GM19043 (cell line): ENCODE data around the gene SLC22A17.
"Not testable (repeated sequence)": the region's sequence is repeated elsewhere in the genome, so short reads cannot be mapped to it uniquely, and the experiment has no call there.

Experiments used
- ATAC-seq: cut with Tn5 transposase; IDR thresholded peaks from one replicate; pipeline ENCODE4 v1.9.1; 2021; ENCODE audit warnings: low read depth; ENCODE audit not compliant: unreplicated experiment

The SLC22A17 gene

GRCh38 chr14:23352506-23353432 is at the start of gene SLC22A17:
Gene SLC22A17, minus strand, starts transcription at chr14:23352887.
- ATAC-seq: no peak

DNA sequence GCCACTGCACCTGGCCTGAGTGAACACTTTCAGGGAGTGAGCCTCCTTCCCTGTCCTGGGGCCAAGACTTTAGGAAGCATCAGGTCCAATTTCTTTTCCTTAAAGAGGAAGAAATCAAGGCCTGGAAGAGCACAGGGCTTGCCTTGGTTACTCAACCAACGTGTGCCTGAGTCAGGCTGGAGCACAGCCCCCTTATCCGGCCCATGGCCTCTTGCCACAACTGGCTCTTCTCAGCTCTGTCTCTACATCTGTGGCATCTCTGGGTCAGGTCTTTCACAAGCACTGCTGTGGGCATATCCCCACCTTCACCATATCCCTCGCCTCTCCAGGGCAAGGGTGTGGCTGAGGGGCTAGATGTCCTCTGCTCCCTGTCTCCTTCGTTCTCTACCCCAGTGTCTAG is 48.6 kb upstream of the SLC22A17 start:
- ATAC-seq: no peak

DNA sequence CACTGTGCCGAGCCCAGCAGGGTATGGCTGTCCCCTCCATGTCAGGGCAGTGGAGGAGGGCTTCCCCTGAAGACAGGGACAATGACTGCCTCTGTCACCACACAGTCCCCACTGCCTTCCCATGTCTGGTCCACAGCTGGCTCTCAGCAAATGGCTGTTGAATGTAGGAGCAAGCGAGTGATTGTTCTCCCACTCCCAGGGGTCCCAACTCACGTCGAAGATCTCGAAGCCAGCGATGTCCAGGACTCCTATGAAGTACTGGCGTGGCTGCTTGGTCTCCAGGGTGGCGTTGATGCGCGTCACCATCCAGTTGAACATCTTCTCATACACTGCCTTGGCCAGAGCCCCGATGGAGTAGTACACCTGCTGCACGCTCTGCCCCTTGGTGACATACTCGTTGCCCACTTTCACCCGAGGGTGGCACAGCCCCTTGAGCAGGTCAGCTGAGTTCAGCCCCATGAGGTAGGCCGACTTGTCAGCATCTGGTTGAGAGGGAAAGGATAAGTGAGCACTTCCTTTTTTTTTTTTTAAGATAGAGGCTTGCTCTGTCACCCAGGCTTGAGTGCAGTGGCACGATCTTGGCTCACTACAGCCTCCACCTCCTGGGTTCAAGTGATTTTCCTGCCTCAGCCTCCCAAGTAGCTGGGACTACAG is 47.9 kb upstream of the SLC22A17 start:
- ATAC-seq: not testable (repeated sequence)

GRCh38 chr14:23399591-23399990 is 46.9 kb upstream of the SLC22A17 start:
- ATAC-seq: no peak

- ATAC-seq: no peak
These were observed 46.4 kb upstream of the SLC22A17 start for GRCh38 chr14:23399136-23399535.

DNA sequence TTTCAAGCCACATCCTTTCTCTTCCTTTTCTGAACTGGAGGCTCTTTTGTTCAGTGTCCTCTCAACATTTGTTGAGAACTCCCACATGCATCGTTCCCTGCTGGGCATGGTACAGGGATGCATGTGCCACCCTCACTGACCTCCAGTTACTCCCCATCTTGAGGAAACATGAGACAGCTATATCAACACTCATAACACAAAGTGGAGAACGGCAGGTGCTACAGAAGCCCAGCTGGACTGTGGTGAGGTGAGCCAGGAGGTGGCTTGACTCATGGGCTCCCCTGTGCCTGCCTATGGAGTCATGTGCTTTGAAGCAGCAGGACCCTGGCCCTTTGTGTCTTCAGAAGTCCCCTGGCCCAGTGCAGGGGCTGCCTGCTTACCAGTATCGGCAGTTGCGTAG is 45.7 kb upstream of the SLC22A17 start:
- no peak for ATAC-seq

- ATAC-seq: no peak
These were observed 44.2 kb upstream of the SLC22A17 start for GRCh38 chr14:23396781-23397407.

- no peak for ATAC-seq
These were observed 43.4 kb upstream of the SLC22A17 start for GRCh38 chr14:23396126-23396525.

GRCh38 chr14:23392613-23393012 is 39.9 kb upstream of the SLC22A17 start:
- no peak for ATAC-seq

- ATAC-seq: not testable (repeated sequence)
These were observed 37.2 kb upstream of the SLC22A17 start for GRCh38 chr14:23389871-23390270.

DNA sequence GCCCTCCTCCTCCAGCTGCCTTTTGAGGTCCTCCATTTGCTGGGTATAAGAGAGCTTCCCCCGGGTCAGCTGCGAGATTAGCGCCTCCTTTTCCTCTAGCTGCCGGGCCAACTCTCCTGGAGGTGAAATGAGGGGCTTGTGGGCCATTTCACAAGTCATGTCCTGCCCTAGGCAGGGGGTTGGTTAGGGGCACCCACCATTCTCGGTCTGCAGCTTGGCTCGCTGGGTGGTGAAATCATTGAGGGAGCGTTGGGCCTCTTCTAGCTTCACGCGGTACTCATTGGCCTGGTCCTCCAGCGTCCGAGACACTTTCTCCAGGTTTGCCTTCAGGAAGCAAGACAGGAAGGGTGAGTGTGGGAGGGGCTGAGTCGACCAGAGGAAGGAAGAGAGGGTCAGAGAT is 36.7 kb upstream of the SLC22A17 start:
- no peak for ATAC-seq

DNA sequence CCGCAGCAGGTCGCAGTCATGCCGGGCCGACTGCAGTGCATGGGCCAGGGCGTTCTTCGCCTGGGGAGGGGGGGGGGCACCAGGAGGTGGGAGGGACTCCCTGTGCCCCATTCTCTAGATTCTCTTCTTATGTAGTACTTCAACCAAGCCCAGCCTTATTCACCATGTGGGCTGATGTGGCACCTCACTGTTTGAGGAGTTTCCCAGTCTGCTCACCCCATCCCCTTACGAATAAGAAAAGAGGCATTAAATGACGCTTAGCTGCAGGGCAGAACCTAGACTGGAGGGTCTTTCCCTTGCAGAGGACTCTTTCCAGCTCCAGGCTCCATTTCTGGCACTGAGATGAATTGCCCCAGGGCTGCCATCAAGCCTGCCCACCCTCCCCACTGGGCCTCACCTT is 36.3 kb upstream of the SLC22A17 start:
- ATAC-seq: no peak

DNA sequence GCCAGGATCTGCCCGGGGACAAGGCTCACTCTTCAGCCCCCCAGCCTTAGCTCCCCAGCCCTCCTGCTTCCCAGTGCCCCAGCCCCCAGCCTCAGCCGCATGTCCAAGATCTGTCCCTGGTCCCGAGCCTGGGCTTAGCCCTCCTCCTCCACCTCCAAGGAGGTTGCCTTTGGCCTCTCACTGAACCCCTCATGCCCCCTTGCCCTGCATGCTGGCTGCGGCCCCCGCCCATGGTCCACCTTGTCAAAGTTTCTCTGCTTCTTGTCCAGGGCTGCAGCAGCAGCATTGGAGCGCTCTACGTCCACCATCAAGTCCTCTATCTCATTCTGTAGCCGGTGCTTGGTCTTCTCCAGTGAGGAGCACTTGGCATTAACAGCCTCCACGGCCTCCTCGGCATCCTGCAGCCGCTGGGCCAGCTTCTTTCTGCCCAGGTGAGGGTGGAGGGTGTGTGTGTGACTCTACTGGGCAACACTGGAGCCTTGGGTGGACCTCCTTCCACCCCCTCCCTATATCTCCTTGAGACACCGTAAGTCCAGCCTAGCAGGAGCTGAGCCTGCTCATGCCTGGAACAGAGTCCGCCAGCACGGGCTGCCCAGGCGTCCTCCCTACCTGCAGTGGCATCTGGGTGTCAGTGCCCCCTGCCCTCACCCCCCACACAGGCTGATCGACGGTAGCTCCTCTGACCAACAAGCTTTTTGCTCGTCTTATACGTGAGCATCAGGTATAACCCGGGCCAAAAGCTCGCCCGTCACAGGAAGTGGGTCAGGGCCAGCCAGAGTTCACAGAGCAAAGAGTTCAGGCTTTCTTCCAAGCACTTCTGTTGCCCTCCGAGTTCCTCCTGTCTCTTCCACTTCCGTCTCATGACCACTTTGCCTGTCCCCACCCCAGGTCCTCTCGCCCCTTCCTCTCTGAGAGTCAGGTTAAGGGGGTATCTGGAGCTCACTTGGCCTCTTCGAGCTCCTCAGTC is 35.5 kb upstream of the SLC22A17 start:
- no peak for ATAC-seq

GRCh38 chr14:23386999-23387398 is 34.3 kb upstream of the SLC22A17 start:
- ATAC-seq: no peak

- not testable (repeated sequence) for ATAC-seq
These were observed 33.6 kb upstream of the SLC22A17 start for GRCh38 chr14:23386266-23386657.

DNA sequence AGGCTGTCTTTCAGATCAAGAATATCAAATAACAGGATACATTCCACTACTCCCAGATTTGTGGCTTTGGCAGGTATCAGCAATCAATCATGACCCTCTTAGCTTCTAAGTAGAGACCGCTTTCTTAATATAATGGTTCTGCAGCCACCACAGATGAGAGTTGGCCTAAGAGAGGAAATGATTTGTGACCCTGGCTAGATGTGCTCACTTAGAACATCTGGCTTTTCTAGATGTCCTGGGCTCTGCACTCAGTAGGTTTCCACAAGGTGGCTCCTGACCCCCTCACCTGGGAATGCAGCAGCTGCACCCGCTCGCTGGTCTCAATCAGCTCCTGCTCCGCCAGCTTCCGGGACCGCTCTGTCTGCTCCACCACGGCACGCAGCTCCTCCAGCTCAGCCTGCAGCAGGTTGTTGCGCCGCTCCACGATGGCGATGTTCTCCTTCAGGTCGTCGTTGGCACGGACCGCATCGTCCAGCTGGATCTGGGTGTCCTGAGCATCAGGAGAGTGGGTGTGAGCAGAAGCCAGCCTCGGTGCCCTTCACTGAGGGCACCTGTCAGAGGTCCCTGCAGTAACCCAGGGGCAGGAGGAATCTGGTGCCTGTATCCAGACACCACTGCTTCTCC is 33.1 kb upstream of the SLC22A17 start:
- ATAC-seq: no peak

DNA sequence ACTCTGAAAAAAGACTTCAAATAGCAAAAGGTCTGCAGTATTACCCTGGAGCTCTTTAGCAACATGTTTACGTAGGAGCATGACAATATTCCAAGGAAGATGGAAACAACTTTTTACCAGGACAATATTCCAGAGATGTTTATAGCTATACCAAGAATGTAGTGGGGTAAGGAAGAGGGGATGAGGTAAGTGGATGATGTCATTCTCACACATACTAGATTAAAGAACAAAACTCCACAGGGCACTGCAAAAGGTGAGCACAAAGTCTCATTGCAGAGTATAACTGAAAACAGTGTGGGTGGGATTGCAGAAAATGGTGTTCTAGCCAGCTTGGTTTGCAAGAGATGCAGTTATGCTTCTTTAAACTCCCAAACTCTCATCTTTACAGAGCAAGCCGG is 32.6 kb upstream of the SLC22A17 start:
- ATAC-seq: no peak

DNA sequence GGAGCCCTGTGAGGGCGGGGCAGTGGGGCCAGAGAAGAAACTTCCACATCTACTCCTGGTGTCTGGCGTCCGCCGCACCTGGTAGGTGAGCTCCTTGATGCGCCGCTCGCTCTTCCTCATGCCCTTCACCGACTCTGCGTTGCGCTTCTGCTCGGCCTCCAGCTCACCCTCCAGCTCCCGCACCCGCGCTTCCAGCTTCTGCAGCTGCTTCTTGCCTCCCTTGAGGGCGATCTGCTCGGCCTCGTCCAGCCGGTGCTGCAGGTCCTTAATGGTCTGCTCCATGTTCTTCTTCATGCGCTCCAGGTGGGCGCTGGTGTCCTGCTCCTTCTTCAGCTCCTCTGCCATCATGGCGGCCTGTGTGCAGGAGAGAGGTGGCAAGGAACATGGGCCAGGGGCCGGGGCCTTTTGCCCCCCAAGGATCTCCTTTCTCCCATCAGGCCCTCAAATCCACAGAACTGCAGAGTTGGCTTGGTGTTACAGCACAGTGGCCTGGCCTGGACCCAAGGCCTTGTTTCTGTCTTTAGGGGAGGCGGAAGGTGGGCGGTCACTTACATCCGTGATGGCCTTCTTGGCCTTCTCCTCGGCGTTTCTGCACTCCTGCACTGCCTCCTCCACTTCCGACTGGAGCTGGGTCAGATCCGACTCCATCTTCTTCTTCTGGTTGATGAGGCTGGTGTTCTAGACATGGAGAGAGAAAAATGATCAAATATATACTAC is 31.8 kb upstream of the SLC22A17 start:
- ATAC-seq: no peak

GRCh38 chr14:23382731-23383440 is 30.2 kb upstream of the SLC22A17 start:
- ATAC-seq: no peak
